HG02610 (cell line): ENCODE data around the gene HMCN2.

ENCODE experiments used
- ATAC-seq: cut with Tn5 transposase; IDR thresholded peaks from one replicate; pipeline ENCODE4 v1.9.1; 2021; ENCODE audit warnings: mild to moderate bottlenecking, moderate library complexity; ENCODE audit not compliant: unreplicated experiment

The HMCN2 gene

GRCh38 chr9:130444565-130445221 is 179.1 kb downstream of the HMCN2 start, which contains the start of gene ASS1:
TSS of gene ASS1 (plus strand) at chr9:130444961. CDS start at chr9:130452229, 7,268 bp downstream.
- no peak for ATAC-seq

- ATAC-seq, result no peak
Measured at GRCh38 chr9:130445268-130445983, 179.9 kb downstream of the HMCN2 start.

DNA sequence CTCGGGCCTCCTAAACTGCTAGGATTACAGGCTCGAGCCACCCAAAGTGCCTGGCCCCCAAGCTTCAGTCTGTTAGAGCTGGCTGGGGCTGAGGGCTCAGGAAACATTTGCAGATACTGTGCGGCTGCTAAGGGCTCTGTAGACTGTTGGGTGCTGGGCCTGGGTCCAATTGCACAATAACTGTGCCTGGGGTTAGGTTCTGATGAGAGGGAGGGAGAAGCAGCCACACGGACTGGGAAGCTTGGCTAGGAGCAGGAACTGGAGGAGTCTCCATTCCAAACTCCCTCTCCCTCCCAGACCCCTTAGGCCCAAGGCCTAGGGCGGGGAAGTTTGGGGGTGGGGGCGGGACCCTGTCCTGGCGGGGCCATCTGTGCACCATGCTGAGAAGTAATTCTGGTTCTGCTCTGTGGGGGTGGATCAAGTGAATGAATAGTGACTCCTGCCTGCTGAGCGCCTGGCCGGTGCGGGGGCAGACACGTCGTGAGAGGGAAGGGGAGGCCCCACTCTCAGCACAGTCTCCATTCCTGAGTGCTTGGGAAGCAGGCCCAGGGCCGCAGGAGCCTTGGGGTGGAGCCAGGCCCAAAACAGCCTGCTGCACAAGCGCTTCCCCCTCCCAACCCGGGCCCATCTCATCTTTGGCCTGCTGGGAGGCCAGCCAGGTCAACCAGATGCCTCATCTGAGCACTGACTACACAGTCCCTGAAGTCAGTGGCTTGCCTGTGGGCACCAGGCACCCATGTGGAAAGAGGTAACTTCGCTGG is 180.7 kb downstream of the HMCN2 start:
- no peak for ATAC-seq

GRCh38 chr9:130447193-130447816 is 181.7 kb downstream of the HMCN2 start:
- ATAC-seq, result no peak

GRCh38 chr9:130448035-130448624 is 182.6 kb downstream of the HMCN2 start:
- ATAC-seq, result no peak

- no peak for ATAC-seq
Measured at GRCh38 chr9:130448771-130449603, 183.4 kb downstream of the HMCN2 start.

DNA sequence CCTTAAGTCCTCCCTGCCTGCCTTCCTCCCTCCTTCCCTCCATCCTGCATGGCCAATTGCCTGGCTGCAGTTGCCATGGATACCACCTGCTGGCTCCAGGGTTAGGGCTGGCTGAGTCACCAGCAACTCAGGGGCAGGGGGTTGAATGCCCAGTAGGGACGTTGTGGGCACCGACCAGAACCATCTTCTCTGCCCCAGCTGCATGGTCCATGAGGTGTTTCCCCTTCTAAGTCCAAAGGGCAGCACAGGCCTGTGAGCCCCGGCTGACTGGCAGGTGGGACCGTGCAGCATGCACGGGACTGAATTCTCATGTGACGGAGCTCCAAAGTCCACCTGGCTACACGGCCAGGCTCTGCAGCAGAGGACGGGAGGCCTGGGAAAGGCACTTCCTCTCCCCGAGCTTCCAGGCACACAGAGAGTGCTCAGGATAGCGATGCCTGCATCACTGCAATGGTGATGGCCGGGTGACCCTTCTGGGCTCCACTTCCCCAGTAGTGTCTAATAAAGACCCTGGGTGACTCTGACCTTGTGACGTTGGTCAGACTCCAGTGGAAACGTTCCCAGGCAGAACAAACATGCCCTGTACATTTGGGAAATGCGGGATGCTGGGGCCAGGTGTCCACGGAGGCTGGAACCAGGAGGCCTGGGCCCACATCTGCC is 184.9 kb downstream of the HMCN2 start:
- no peak for ATAC-seq

- ATAC-seq, result no peak
Measured at GRCh38 chr9:130451004-130451390, 185.4 kb downstream of the HMCN2 start.

DNA sequence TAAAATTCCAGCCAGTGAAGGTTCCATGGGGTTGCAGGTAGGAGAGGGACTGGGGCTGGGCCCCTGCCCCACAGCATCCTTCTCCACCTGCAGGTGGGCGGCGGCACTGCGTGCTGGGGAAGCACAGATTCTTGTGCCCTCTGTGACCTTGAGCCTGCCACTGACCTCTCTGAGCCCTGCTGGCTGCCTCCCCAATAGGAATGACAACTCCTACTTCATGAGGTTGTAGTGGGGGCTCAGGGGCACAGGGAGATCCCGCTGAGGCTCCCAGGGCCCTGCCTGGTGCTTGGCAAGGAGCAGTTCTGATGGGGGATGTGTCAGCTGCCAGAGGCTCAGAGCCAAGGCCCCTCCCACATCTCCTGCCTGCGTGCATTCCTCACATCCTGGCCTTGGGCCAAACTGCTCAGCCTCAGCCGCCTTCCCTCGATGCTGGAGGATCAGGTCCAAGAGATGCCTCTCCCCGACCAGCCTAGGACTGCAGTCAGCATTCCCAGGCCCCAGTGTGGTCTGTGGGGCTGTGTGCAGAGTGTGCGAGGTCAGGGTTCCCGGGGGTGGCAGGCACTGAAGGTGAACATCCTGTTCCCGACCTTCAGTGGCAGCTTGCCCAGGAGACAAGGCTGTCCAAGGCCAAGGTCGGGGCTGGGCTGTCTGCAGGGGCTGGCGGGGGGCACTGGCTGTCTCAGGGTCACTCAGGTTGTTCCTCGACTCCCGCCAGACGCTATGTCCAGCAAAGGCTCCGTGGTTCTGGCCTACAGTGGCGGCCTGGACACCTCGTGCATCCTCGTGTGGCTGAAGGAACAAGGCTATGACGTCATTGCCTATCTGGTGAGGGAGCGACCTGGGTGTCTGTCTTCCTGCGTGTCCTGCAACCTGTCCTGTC is 186.2 kb downstream of the HMCN2 start:
- ATAC-seq, result no peak

GRCh38 chr9:130452835-130453234 is 187.3 kb downstream of the HMCN2 start:
- ATAC-seq, result no peak

- ATAC-seq, result no peak
Measured at GRCh38 chr9:130453487-130453886, 187.9 kb downstream of the HMCN2 start.

DNA sequence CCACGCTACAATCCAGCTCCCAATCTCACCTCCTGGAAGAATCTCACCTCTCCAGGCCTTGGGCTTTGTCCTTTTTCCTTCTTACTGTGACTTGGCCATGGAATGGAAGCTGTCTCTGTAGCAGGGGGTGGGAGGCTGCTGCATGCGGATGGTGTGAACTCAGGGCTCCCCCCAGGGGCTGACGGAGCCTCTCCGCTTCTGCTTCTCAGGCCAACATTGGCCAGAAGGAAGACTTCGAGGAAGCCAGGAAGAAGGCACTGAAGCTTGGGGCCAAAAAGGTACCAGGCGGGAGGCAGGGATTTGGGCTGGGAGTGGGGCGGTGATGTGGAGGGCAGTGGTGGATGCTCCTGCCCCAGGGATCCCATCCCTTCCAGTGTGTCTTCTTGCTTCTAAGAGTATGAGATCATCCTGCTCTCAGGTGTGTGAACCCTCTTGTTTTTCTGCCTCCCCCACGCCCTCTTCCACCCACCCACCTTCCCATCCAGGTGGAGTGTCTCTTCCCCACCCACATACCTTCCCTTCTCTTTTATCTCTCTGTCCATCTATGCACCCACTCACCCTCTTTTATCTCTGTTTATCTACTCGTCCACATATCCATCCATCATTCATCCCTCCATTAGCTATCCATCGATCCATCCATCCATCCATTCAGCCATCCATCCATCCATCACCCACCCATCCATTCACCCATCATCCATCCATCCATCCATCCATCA is 188.7 kb downstream of the HMCN2 start:
- no peak for ATAC-seq

GRCh38 chr9:130454812-130455325 is 189.3 kb downstream of the HMCN2 start:
- no peak for ATAC-seq

- no peak for ATAC-seq
Measured at GRCh38 chr9:130458027-130458803, 192.7 kb downstream of the HMCN2 start.

DNA sequence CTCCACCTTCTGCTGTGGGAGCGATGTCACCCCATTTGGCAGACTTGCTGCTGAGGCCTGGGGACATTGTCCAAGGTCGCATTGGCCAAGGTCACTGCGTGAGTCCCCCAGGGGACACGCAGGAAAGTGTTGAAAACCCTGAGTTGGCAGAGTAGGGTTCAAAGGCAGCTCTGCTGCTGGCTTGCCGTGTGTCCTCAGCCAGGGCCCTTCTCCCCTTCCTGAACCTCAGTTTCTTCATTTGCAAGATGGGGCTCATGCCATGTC is 193.2 kb downstream of the HMCN2 start:
- no peak for ATAC-seq

DNA sequence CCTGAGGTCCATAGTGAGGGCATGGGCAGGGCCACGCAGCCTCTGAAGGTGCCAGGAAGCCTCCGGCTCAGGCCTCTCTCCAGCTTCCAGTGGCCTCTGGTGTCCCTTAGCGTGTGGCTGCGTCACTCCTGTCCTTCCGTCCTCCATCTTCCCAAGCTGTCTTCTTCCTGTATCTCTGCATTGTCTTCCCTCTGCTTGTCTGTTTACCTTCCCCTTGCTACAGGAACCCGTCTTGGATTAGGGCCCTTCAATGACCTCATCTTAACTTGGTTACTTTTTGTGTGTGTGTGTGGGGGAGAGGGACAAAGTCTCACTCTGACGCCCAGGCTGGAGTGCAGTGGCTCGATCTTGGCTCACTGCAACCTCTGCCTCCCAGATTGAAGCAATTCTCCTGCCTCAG is 193.6 kb downstream of the HMCN2 start:
- ATAC-seq, result no peak

- no peak for ATAC-seq
Measured at GRCh38 chr9:130459941-130460669, 194.5 kb downstream of the HMCN2 start.
